Endothelial cell of umbilical vein (primary cell): ENCODE measurements around the gene LSM3. TPM values are rescaled to one million over a fixed set of nuclear protein-coding genes. Genes with fewer than 3 reads are reported as not detected.

Experiments
- BruUV-seq: library from RNA; stranded (reverse); fragments of 400-500 nt; replicated peaks from 2 replicates; lab custom pipeline; 2021; lab: Mats Ljungman, UMichigan
- CTCF ChIA-PET: fragments of 300-600, 350-600 bp; sonication (Branson Sonifier 250); formaldehyde crosslinking; loops from one replicate; lab custom pipeline; 2021; ENCODE audit warnings: antibody characterized with exemption, inconsistent platforms; lab: Charles Lee
- POLR2A ChIA-PET: fragments of 300-600, 350-600 bp; sonication (Branson Sonifier 250); formaldehyde crosslinking; loops from one replicate; lab custom pipeline; 2021; ENCODE audit warnings: antibody characterized with exemption, inconsistent platforms; lab: Charles Lee
- DNase-seq: peaks from one replicate; pipeline ENCODE4 v3.0.0-alpha.2; 2011; ENCODE audit warnings: low read depth, low spot score
- FAIRE-seq: peaks from 2 replicates; lab custom pipeline; 2011; peaks lifted over from hg19 to GRCh38; lab: Jason Lieb, UNC
- H2AFZ ChIP-seq: 2 replicates; pipeline ENCODE4 v1.6.0; 2012; ENCODE audit warnings: low read depth, low read length, control low read depth, inconsistent platforms
- H3K27ac ChIP-seq: 2 replicates; pipeline ENCODE4 v1.5.1; 2011; ENCODE audit warnings: low read depth, mild to moderate bottlenecking, control low read depth, low read length, moderate library complexity; ENCODE audit not compliant: insufficient read depth
- H3K27me3 ChIP-seq, 2 experiments: 2 replicates each; pipeline versions ENCODE4 v1.6.0 to v1.6.1; 2011; ENCODE audit warnings: low read length in 2 of 2, mixed read lengths in 1 of 2; ENCODE audit not compliant: control insufficient read depth in 2 of 2, insufficient read depth in 2 of 2
- H3K36me3 ChIP-seq, 2 experiments: 2 replicates in 1 of 2; 3 replicates in 1 of 2; pipeline ENCODE4 v1.5.1; 2011; ENCODE audit warnings: low read length in 2 of 2, mild to moderate bottlenecking in 1 of 2, moderate library complexity in 1 of 2; ENCODE audit not compliant: control insufficient read depth in 2 of 2, insufficient read depth in 2 of 2; ENCODE audit errors: extremely low read depth in 1 of 2
- H3K4me1 ChIP-seq: 3 replicates; pipeline ENCODE4 v1.5.1; 2011; ENCODE audit warnings: mild to moderate bottlenecking, low read length; ENCODE audit not compliant: control insufficient read depth, insufficient read depth; ENCODE audit errors: extremely low read depth
- H3K4me2 ChIP-seq: 2 replicates; pipeline ENCODE4 v1.6.1; 2011; ENCODE audit warnings: low read length, control low read depth, mixed read lengths; ENCODE audit not compliant: insufficient read depth
- H3K4me3 ChIP-seq, 3 experiments: fragments of 200-600 bp in 1 of 3; sonication (generic), shearing (Covaris generic) in 1 of 3; replicated peaks in 1 of 3; 2 replicates each; pipeline ENCODE4 v1.5.1; 2011 to 2016; ENCODE audit warnings: control low read depth in 3 of 3, low read length in 3 of 3, mild to moderate bottlenecking in 2 of 3, inconsistent platforms in 1 of 3, low read depth in 1 of 3, moderate library complexity in 1 of 3; ENCODE audit not compliant: insufficient read depth in 1 of 3
- H3K79me2 ChIP-seq: 2 replicates; pipeline ENCODE4 v1.6.0; 2012; ENCODE audit warnings: low read length, inconsistent platforms; ENCODE audit not compliant: control insufficient read depth, insufficient read depth
- H3K9ac ChIP-seq: replicated peaks from 2 replicates; pipeline ENCODE3; 2011; ENCODE audit warnings: low read length, control low read depth; ENCODE audit not compliant: insufficient read depth; ENCODE audit errors: extremely low read depth
- H3K9me1 ChIP-seq: replicated peaks from 3 replicates; pipeline ENCODE4 v1.6.0; 2011; ENCODE audit warnings: mild to moderate bottlenecking, low read length; ENCODE audit not compliant: control insufficient read depth, insufficient read depth; ENCODE audit errors: extremely low read depth
- H3K9me3 ChIP-seq: replicated peaks from 2 replicates; pipeline ENCODE4 v1.5.1; 2012; ENCODE audit warnings: low read length, inconsistent platforms; ENCODE audit not compliant: control insufficient read depth, insufficient read depth
- H4K20me1 ChIP-seq: replicated peaks from 2 replicates; pipeline ENCODE3; 2011; ENCODE audit warnings: mild to moderate bottlenecking, low read length; ENCODE audit not compliant: control insufficient read depth, insufficient read depth; ENCODE audit errors: extremely low read depth
- CTCF ChIP-seq, 2 donors: IDR thresholded peaks; 1 replicate in 1 of 2; 2 replicates in 1 of 2; pipeline ENCODE4 v1.5.1; 2011; ENCODE audit warnings: low read length in 2 of 2, mild to moderate bottlenecking in 2 of 2, moderate library complexity in 2 of 2, control low read depth in 1 of 2, inconsistent platforms in 1 of 2, low read depth in 1 of 2; ENCODE audit not compliant: insufficient read depth in 1 of 2; ENCODE audit errors: extremely low read depth in 1 of 2
- EZH2 ChIP-seq: IDR thresholded peaks from 2 replicates; pipeline ENCODE4 v1.6.1; 2012; ENCODE audit warnings: borderline replicate concordance, low read depth, mild to moderate bottlenecking, moderate library complexity, low read length, inconsistent platforms; ENCODE audit not compliant: severe bottlenecking
- FOS ChIP-seq: IDR thresholded peaks from 2 replicates; pipeline ENCODE4 v1.6.1; 2011; ENCODE audit warnings: mild to moderate bottlenecking, low read length, moderate library complexity, borderline replicate concordance; ENCODE audit not compliant: insufficient read depth
- GATA2 ChIP-seq: IDR thresholded peaks from 2 replicates; pipeline ENCODE4 v1.7.0; 2011; ENCODE audit warnings: low read depth, mild to moderate bottlenecking, moderate library complexity, mixed read lengths, low read length; ENCODE audit not compliant: insufficient read length, insufficient read depth
- JUN ChIP-seq: IDR thresholded peaks from 2 replicates; pipeline ENCODE4 v1.6.1; 2011; ENCODE audit warnings: borderline replicate concordance, low read depth; ENCODE audit not compliant: insufficient read length, insufficient read depth
- MYC ChIP-seq: IDR thresholded peaks from one replicate; pipeline ENCODE4 v1.6.1; 2011; ENCODE audit warnings: mild to moderate bottlenecking, low read depth, low read length
- POLR2A ChIP-seq: IDR thresholded peaks from 2 replicates; pipeline ENCODE4 v1.6.1; 2012; ENCODE audit warnings: low read depth, mild to moderate bottlenecking, control low read depth, low read length
- POLR2AphosphoS5 ChIP-seq: IDR thresholded peaks from 2 replicates; pipeline ENCODE4 v1.6.1; 2012; ENCODE audit warnings: low read depth, mild to moderate bottlenecking, control low read depth, low read length, moderate library complexity; ENCODE audit not compliant: insufficient read depth
- dilution Hi-C: fragments of 300-500 bp; cut with MboI; formaldehyde crosslinking; loops from one replicate; pipeline ENCODE4 v1.15.0; 2019; ENCODE audit warnings: low sequenced_read_pairs; ENCODE audit not compliant: extremely low pct_ligation_motif_present
- intact Hi-C: fragments of 100-400 bp; cut with micrococcal nuclease; formaldehyde crosslinking; loops from one replicate; pipeline ENCODE4 v1.10.0; 2022
- polyA plus RNA-seq, 4 experiments: library from polyadenylated mRNA; depleted of rRNA in 3 of 4; stranded (reverse) in 3 of 4; unstranded in 1 of 4; fragments of >200 nt; gene quantifications; 2 replicates each; pipeline versions ENCODE4 v1.2.1 to v1.2.3, GENCODE V29; 2011 to 2012; ENCODE audit warnings: missing spikeins in 1 of 4
- total RNA-seq: library from RNA; stranded (reverse); gene quantifications from 2 replicates; pipeline ENCODE4 v1.2.3, GENCODE V29; 2021
- TF ChIP-seq, protein P1 (sequence below): IDR thresholded peaks from 2 replicates; pipeline ENCODE4 v1.6.1; 2011; ENCODE audit not compliant: insufficient read depth, insufficient read length

Gene LSM3
- total and polyA plus RNA-seq, 2 donors (not counting 3 experiments of a cell fraction or from before 2014, with no cell fraction given) = 4.4 to 13.0 TPM

- CTCF ChIA-PET = interaction anchor here (1.2 kb wide), 1 partner anchor 26 kb away, joined by 3 read pairs; the partner anchor contains the start of genes CHCHD4 and TMEM43
- no peak overlapping the region for H3K27ac ChIP-seq
- H3K9me1 ChIP-seq = no peaks in the 10 kb centered on the region
- H3K4me1 ChIP-seq = peaks cover 5% of the 10 kb centered on the region
- intact Hi-C loops = no loop called here
- H3K27me3 ChIP-seq = no peaks in the 10 kb centered on the region
- H3K4me2 ChIP-seq = no peak overlapping the region
- no peak overlapping the region for H3K9ac ChIP-seq
- dilution Hi-C loops = no loop called here
- POLR2A ChIA-PET = no interaction called here
- H3K79me2 ChIP-seq = no peaks in the 10 kb centered on the region
- no peaks in the 10 kb centered on the region for H3K9me3 ChIP-seq
- no peak for FAIRE-seq
- no peak overlapping the region for H3K4me3 ChIP-seq
- H4K20me1 ChIP-seq = no peaks in the 10 kb centered on the region
- no TSS peak for BruUV-seq
- DNase-seq = no peak
- no peak for TF ChIP-seq EZH2
- TF ChIP-seq, protein P1, sequence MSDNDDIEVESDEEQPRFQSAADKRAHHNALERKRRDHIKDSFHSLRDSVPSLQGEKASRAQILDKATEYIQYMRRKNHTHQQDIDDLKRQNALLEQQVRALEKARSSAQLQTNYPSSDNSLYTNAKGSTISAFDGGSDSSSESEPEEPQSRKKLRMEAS = no peak
- no peak for TF ChIP-seq JUN
- TF ChIP-seq FOS = no peak
- TF ChIP-seq GATA2 = no peak
- no peak for TF ChIP-seq POLR2A
- TF ChIP-seq MYC = no peak
- no peak for TF ChIP-seq POLR2AphosphoS5
- TF ChIP-seq CTCF (IDR thresholded peaks at IDR 0.05; ENCODE audit: extremely low read depth in 1 of 2, insufficient read depth in 1 of 2, low read depth in 1 of 2, low read length in 2 of 2) = no peak
- H3K36me3 ChIP-seq = peaks cover 2 to 12% of the 10 kb centered on the region in 2 experiments
- no peak overlapping the region for H2AFZ ChIP-seq
These were observed 28.0 kb upstream of the LSM3 start for GRCh38 chr3:14150491-14151230.
